Spleen (tissue), 7 donors: ENCODE data around the gene CALN1.

Experiments
- CTCF ChIP-seq, 11 experiments: fragments of 200-600 bp in 7 of 11; fragments of 450-650 bp in 4 of 11; sonication (generic) in 4 of 11; IDR thresholded peaks in 8 of 11; conservative IDR thresholded peaks in 3 of 11; 1 replicate in 7 of 11; 2 replicates in 4 of 11; pipeline versions ENCODE4 v1.4.0 to v1.8.0; 2016 to 2021; ENCODE audit warnings: antibody characterized with exemption in 11 of 11, inconsistent platforms in 4 of 11, mild to moderate bottlenecking in 1 of 11
- POLR2A ChIP-seq, 3 donors: fragments of 450-650 bp; IDR thresholded peaks; one replicate each; pipeline ENCODE4 v1.5.1; 2017; ENCODE audit warnings: antibody characterized with exemption in 3 of 3, mild to moderate bottlenecking in 1 of 3
- POLR2AphosphoS5 ChIP-seq, 3 donors: sonication (generic); formaldehyde crosslinking; IDR thresholded peaks; one replicate each; pipeline ENCODE4 v1.5.1; 2017; ENCODE audit warnings: antibody characterized with exemption in 3 of 3
- donor health status: DM: no; HTN: no; CAD: no; lungs with moderate emphysema.
- donor health status: DM: no; HTN: no; CAD: no.
- donor health status: DM: no; HTN: no; CAD: no.

DNA sequence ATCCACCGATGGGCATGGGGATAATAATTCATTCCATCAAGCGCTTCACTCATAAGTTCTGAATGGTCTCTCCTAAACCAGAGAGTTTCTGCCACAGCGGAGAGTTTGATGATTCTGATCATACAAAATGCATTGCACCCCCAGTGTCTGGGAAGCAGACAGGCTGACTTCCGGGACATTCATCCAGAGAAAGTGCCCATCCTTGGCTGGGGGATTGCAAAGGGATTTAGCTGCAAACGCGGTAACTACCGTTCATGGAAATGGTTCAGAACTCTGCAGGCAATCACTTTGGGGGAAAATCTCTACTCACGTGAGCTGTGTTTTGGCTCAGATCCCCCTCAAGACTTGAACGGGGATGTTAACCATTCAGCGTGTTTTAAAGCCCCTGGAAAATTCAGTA, 33.4 kb upstream of the CALN1 start:
- no peak for TF ChIP-seq CTCF (IDR thresholded peaks at IDR 0.05 in 8 of 11, conservative IDR thresholded peaks at IDR 0.05 in 3 of 11)
- no peak for TF ChIP-seq POLR2A (IDR thresholded peaks at IDR 0.05)
- no peak for TF ChIP-seq POLR2AphosphoS5 (IDR thresholded peaks at IDR 0.05)
